Ishikawa (cell line): Measurements from ENCODE around the gene RCE1.

Experiments used
- CEBPB ChIP-seq: IDR thresholded peaks from 2 replicates; pipeline ENCODE4 v1.6.1; 2012
- CREB1 ChIP-seq: IDR thresholded peaks from 2 replicates; pipeline ENCODE4 v1.6.1; 2012; ENCODE audit warnings: low read depth
- EGR1 ChIP-seq: IDR thresholded peaks from 2 replicates; pipeline ENCODE4 v1.6.1; 2012
- EP300 ChIP-seq: IDR thresholded peaks from 2 replicates; pipeline ENCODE4 v1.6.1; 2012; ENCODE audit warnings: borderline replicate concordance
- FOXM1 ChIP-seq: IDR thresholded peaks from 2 replicates; pipeline ENCODE4 v1.6.1; 2012; ENCODE audit warnings: low read depth, borderline replicate concordance
- NFIC ChIP-seq: IDR thresholded peaks from 2 replicates; pipeline ENCODE4 v1.6.1; 2012
- RAD21 ChIP-seq: IDR thresholded peaks from 2 replicates; pipeline ENCODE4 v1.6.1; 2012; ENCODE audit warnings: low read depth
- TAF1 ChIP-seq: IDR thresholded peaks from 2 replicates; pipeline ENCODE4 v1.6.1; 2012; ENCODE audit warnings: low read depth, mild to moderate bottlenecking
- TCF12 ChIP-seq: IDR thresholded peaks from 2 replicates; pipeline ENCODE4 v1.6.1; 2012; ENCODE audit warnings: low read depth
- TEAD4 ChIP-seq: IDR thresholded peaks from 2 replicates; pipeline ENCODE4 v1.6.1; 2012
- YY1 ChIP-seq: IDR thresholded peaks from 2 replicates; pipeline ENCODE4 v1.6.1; 2012; ENCODE audit warnings: low read depth
- ZBTB7A ChIP-seq: IDR thresholded peaks from 2 replicates; pipeline ENCODE4 v1.6.1; 2012; ENCODE audit warnings: low read depth
- TF ChIP-seq, protein P1 (sequence below): IDR thresholded peaks from 2 replicates; pipeline ENCODE4 v1.6.1; 2012
- TF ChIP-seq, protein P2 (sequence below): IDR thresholded peaks from 2 replicates; pipeline ENCODE4 v1.6.1; 2012
- TF ChIP-seq, protein P3 (sequence below): IDR thresholded peaks from 2 replicates; pipeline ENCODE4 v1.6.1; 2012; ENCODE audit warnings: low read depth, mild to moderate bottlenecking

RCE1 gene

DNA sequence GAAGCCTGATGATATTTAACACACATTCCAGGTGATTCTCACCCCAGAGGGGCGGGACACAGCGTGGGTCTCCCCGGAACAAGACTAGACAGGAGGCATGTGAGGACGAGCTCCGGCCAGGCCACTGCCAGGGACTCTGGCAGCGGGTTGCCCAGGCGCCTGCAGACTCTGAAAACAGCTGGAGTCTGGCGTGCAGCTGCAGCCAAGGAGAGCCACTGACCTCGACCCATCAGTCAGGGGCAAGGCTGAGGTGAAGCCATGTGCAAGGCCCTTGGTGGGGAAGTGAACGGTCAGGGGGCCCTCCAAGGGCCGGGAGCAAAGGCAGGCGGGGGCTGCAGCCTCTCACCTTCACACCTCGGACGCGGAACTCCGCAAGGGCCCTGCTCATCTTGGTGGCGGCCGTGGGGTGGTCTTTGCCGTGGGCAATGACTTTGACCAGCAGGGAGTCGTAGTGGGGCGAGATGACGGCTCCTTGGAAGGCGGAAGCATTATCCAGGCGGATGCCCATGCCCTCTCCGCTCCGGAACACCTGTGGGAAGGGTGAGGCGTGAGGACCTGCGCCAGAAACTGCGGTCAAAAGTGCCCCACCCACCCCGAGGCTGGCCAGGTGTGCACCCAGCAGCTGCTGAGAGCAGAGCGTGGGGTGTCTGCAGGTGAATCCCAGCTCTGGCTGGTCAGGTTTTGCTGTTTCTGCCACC is 20.3 kb downstream of the RCE1 start:
- TF ChIP-seq, protein P1, sequence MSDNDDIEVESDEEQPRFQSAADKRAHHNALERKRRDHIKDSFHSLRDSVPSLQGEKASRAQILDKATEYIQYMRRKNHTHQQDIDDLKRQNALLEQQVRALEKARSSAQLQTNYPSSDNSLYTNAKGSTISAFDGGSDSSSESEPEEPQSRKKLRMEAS, result no peak
- TF ChIP-seq YY1, result no peak
- TF ChIP-seq EGR1, result no peak
- TF ChIP-seq CREB1, result no peak
- no peak for TF ChIP-seq TAF1
- TF ChIP-seq, protein P2, sequence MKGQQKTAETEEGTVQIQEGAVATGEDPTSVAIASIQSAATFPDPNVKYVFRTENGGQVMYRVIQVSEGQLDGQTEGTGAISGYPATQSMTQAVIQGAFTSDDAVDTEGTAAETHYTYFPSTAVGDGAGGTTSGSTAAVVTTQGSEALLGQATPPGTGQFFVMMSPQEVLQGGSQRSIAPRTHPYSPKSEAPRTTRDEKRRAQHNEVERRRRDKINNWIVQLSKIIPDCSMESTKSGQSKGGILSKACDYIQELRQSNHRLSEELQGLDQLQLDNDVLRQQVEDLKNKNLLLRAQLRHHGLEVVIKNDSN, result no peak
- no peak for TF ChIP-seq CEBPB
- no peak for TF ChIP-seq EP300

DNA sequence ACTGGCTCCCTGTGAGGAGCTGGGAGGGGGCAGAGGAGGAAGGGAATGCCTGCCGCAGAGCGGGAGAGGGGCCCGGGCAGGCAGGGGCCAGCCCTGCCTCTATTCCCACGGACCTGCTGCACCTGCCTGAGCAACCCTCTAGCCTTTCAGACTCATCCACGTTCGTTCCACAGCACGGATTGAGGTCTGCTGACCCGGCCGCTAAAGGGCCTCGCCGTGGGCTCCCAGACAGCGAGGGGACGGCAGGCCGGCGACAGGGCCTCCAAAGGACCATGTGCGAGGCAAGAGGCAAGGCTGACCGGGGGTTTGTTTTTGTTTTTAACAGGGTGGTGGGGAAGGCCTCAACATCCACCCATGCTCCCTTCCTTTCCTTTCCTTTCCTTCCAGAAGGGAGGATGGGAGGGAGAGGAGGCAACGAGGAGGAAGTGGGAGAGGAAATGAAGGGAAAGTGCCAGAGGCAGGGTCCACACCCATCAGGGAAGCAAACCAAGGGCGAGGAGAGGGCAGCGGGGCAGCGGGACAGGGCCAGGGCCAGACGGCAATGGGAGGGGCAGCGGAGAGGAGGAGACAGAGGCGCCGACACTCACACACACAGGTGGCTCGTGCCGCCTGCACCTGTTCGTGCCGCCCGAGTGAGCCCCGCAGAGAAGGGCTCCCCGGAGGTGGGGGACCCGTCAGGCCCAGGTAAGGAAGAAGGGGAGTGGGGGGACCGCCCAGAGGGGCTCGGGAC is 21.1 kb downstream of the RCE1 start:
- TF ChIP-seq YY1, result no peak
- TF ChIP-seq FOXM1, result no peak
- no peak for TF ChIP-seq RAD21
- no peak for TF ChIP-seq EP300

DNA sequence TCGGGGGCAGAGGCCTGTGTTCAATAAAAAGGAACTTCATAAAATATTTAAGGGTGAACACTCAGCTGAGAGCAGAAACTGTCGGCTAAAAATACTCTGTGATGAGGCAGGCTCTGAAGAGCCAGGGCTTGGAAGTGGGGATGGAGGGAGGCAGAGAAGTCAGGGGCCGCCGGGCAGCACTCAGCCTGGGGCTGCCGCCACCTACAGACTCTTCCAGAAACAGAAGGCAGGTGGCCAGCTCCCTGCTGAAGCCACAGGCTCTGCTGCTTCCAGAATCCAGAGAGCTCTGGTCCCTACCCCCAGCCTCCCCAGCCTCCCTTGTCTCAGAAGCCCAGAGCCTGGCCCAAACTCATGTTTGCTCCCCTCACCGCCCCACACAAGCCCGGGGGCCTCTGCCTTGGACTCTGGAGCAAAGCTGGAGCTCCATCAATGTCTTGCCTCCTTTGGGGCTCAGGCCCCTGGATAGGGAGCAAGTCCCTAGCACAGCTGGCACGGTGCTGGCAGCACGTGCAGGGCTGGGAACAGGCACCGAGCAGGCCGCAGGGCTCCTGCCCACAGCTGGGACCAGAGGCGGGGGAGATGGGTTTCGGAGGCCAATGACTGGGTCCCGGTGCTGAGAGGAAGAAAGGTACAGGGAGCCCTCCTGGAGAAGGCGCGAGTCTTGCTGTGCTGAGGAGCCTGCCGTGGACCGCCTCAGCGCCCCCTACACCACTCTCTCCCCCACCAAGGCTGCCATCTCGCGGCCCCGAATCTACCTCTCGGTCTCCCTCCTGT is 21.9 kb downstream of the RCE1 start:
- TF ChIP-seq, protein P1, result no peak
- no peak for TF ChIP-seq EP300
- no peak for TF ChIP-seq ZBTB7A
- no peak for TF ChIP-seq YY1
- TF ChIP-seq TEAD4, result no peak
- TF ChIP-seq, protein P2, result no peak
- TF ChIP-seq EGR1, result no peak
- no peak for TF ChIP-seq RAD21

DNA sequence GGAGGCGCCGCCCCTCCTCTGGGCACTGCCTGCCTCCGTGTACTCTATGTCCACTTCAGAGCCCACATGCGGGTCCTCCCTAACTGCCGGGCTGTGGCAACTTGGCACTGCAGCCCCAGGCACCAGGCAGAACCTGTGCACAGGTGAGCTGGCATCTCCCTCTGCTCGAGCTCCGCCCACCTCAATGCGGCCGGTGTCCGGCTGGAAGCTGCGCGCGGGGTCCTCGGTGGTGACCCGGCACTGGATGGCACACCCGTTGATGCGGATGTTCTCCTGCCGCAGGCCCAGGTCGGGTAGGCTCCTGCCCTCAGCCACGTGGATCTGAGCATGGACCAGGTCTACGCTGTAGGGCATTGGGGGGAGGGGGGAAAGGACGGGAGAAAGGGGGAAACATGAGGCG is 22.8 kb downstream of the RCE1 start:
- TF ChIP-seq FOXM1 (no peak), CREB1 (no peak)

DNA sequence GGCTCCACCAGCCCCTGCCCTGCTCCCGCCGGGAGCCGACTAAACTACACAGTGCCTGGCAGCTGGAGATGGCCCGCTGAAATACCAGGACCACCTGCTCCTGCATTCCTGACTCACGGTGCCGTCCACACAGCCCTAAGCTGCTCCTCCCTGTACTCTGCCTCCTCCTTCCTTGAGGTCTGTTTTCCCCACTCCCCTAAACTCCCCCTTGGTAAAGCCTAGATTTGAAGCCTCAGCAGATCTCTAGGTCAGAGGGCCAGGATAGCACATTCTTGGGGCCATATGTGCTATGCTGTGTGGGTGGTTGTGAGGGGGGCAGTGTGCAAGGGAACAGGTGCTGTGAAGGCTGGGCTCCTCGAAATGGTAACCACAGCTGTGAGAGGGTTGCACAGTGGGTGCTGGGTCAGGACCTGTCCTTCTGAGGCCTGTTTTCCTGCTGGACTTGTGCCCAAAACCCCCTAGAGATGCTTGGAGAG is 23.3 kb downstream of the RCE1 start:
- TF ChIP-seq TAF1 (no peak), EP300 (no peak), ZBTB7A (no peak), YY1 (no peak), CEBPB (no peak), RAD21 (no peak), FOXM1 (no peak), NFIC (no peak), TCF12 (no peak), EGR1 (no peak), CREB1 (no peak), TEAD4 (no peak)
- TF ChIP-seq, protein P2, result no peak
- TF ChIP-seq, protein P3, sequence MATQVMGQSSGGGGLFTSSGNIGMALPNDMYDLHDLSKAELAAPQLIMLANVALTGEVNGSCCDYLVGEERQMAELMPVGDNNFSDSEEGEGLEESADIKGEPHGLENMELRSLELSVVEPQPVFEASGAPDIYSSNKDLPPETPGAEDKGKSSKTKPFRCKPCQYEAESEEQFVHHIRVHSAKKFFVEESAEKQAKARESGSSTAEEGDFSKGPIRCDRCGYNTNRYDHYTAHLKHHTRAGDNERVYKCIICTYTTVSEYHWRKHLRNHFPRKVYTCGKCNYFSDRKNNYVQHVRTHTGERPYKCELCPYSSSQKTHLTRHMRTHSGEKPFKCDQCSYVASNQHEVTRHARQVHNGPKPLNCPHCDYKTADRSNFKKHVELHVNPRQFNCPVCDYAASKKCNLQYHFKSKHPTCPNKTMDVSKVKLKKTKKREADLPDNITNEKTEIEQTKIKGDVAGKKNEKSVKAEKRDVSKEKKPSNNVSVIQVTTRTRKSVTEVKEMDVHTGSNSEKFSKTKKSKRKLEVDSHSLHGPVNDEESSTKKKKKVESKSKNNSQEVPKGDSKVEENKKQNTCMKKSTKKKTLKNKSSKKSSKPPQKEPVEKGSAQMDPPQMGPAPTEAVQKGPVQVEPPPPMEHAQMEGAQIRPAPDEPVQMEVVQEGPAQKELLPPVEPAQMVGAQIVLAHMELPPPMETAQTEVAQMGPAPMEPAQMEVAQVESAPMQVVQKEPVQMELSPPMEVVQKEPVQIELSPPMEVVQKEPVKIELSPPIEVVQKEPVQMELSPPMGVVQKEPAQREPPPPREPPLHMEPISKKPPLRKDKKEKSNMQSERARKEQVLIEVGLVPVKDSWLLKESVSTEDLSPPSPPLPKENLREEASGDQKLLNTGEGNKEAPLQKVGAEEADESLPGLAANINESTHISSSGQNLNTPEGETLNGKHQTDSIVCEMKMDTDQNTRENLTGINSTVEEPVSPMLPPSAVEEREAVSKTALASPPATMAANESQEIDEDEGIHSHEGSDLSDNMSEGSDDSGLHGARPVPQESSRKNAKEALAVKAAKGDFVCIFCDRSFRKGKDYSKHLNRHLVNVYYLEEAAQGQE, result no peak
- TF ChIP-seq, protein P1, result no peak

DNA sequence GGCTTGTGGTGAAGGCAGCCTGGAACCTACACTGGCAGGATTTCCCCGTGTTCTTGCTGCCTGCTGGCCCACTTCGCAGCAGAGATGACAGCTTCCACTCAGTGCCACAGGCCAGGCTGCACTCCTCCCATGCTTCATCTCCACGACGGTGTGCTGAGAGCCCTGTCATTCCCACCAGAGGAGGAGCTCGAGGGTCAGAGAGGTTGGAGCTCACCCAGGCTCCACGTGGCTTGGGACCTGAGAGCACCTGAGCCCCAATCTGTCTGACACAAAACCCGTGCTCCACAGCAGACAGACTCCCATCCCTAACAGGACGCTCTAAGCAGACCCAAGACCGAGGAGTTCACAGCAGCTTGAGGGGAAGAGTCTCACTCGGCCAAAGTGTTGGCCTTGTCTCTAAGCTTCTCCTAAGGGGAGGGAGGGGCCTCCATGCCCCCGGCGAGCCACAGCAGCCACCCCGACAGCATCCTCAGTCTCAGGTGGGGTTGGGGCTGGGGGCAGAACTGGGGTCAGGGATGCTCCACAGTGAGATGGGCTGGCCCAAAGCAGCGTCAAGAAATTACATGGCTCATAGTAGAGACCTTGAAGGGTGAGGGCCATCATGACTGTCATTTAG is 24.3 kb downstream of the RCE1 start:
- no peak for TF ChIP-seq EGR1
